K562 (cell line): ENCODE results near the gene OR5K1. TPM values are rescaled to one million over a fixed set of nuclear protein-coding genes. Genes with fewer than 3 reads are reported as not detected.

Experiments used
- ATAC-seq: fragments of 200-7000 bp; cut with Tn5 transposase; 3 replicates; pipeline ENCODE4 v1.9.1; 2020; ENCODE audit warnings: moderate library complexity
- BruUV-seq: library from RNA; stranded (reverse); fragments of 400-500 nt; replicated peaks from 2 replicates; lab custom pipeline; 2021; lab: Mats Ljungman, UMichigan
- CTCF ChIA-PET: fragments of 300-600 bp; formaldehyde crosslinking; extraction: SDS; loops from one replicate; lab custom pipeline; 2021; ENCODE audit warnings: low intra/inter-chr PET ratio; lab: Yijun Ruan, JAX
- POLR2A ChIA-PET: fragments of 300-600, 350-650 bp; sonication (Branson Sonifier 250); formaldehyde crosslinking; extraction: SDS; loops from one replicate; lab custom pipeline; 2021; ENCODE audit warnings: antibody characterized with exemption, inconsistent platforms; lab: Yijun Ruan, JAX
- DNase-seq, 4 experiments: peaks; one replicate each; pipeline versions ENCODE4 v3.0.0 to v3.0.0-alpha.2; 2011 to 2018; ENCODE audit warnings: low spot score in 3 of 4, mixed read lengths in 3 of 4; ENCODE audit errors: extremely low read depth in 1 of 4
- FAIRE-seq: peaks from 2 replicates; lab custom pipeline; 2011; peaks lifted over from hg19 to GRCh38; lab: Jason Lieb, UNC
- H2AFZ ChIP-seq: 2 replicates; pipeline ENCODE4 v1.6.0; 2011; ENCODE audit warnings: low read depth, low read length, control low read depth, inconsistent platforms
- H3K27ac ChIP-seq: fragments of 200-600 bp; 3 replicates; pipeline ENCODE4 v1.8.0; 2011; ENCODE audit warnings: low read depth, mild to moderate bottlenecking, control low read depth, inconsistent platforms, low read length, moderate library complexity, mixed read lengths; ENCODE audit errors: extremely low read depth
- H3K27me3 ChIP-seq, 2 experiments: fragments of 300-600 bp in 1 of 2; 2 replicates in 1 of 2; 3 replicates in 1 of 2; pipeline versions ENCODE4 v1.6.0 to v1.8.0; 2011; ENCODE audit warnings: inconsistent platforms in 2 of 2, low read length in 2 of 2, mild to moderate bottlenecking in 1 of 2, mixed read lengths in 1 of 2, moderate library complexity in 1 of 2; ENCODE audit not compliant: control insufficient read depth in 2 of 2, insufficient read depth in 2 of 2
- H3K36me3 ChIP-seq: fragments of 300-600 bp; 3 replicates; pipeline ENCODE4 v1.8.0; 2011; ENCODE audit warnings: mild to moderate bottlenecking, low read length, inconsistent platforms; ENCODE audit not compliant: control insufficient read depth, insufficient read depth
- H3K4me1 ChIP-seq, 2 experiments: fragments of 200-600 bp in 1 of 2; replicated peaks in 1 of 2; 2 replicates in 1 of 2; 3 replicates in 1 of 2; pipeline versions ENCODE4 v1.5.1 to v1.8.0; 2011; ENCODE audit warnings: inconsistent platforms in 2 of 2, low read length in 2 of 2, mild to moderate bottlenecking in 1 of 2, mixed read lengths in 1 of 2, moderate library complexity in 1 of 2; ENCODE audit not compliant: control insufficient read depth in 2 of 2, insufficient read depth in 2 of 2
- H3K4me2 ChIP-seq: 2 replicates; pipeline ENCODE4 v1.6.1; 2011; ENCODE audit warnings: low read length, control low read depth, inconsistent platforms, mixed read lengths; ENCODE audit not compliant: insufficient read depth
- H3K4me3 ChIP-seq: fragments of 200-600 bp; sonication (generic), shearing (Covaris generic); 2 replicates; pipeline ENCODE4 v1.5.1; 2016; ENCODE audit warnings: control low read depth, inconsistent platforms
- H3K79me2 ChIP-seq: fragments of 200-600 bp; 3 replicates; pipeline ENCODE4 v1.8.0; 2011; ENCODE audit warnings: low read length, inconsistent platforms; ENCODE audit not compliant: control insufficient read depth, insufficient read depth
- H3K9ac ChIP-seq, 2 experiments: 2 replicates each; pipeline versions ENCODE4 v1.6.0 to v1.6.1; 2011; ENCODE audit warnings: low read depth in 2 of 2, low read length in 2 of 2, control low read depth in 1 of 2, inconsistent platforms in 1 of 2, mild to moderate bottlenecking in 1 of 2, mixed read lengths in 1 of 2; ENCODE audit not compliant: insufficient read depth in 1 of 2
- H3K9me1 ChIP-seq: one replicate; pipeline ENCODE4 v1.6.0; 2011; ENCODE audit warnings: inconsistent platforms, mild to moderate bottlenecking, low read length, moderate library complexity; ENCODE audit not compliant: control insufficient read depth, insufficient read depth
- H3K9me3 ChIP-seq: replicated peaks from 2 replicates; pipeline ENCODE4 v1.5.1; 2011; ENCODE audit warnings: low read depth, low read length, inconsistent platforms; ENCODE audit not compliant: control insufficient read depth, insufficient read depth
- H4K20me1 ChIP-seq: replicated peaks from 2 replicates; pipeline ENCODE4 v1.6.1; 2011; ENCODE audit warnings: low read length, inconsistent platforms, mixed read lengths; ENCODE audit not compliant: control insufficient read depth, insufficient read depth
- BDP1 ChIP-seq: IDR thresholded peaks from 3 replicates; pipeline ENCODE4 v1.6.1; 2011; ENCODE audit not compliant: insufficient read length, insufficient read depth
- ELF1 ChIP-seq: fragments of 200-800 bp; sonication (Bioruptor generic); IDR thresholded peaks from 2 replicates; pipeline ENCODE4 v1.6.1; 2016; ENCODE audit warnings: missing genetic modification characterization, missing compliant biosample characterization
- ERF ChIP-seq: fragments of 450-650 bp; formaldehyde crosslinking; IDR thresholded peaks from 2 replicates; pipeline ENCODE4 v1.4.0; 2020; ENCODE audit warnings: mild to moderate bottlenecking, mixed read lengths
- FOXM1 ChIP-seq, 2 experiments: fragments of 450-650 bp in 1 of 2; sonication (generic) in 1 of 2; formaldehyde crosslinking in 1 of 2; IDR thresholded peaks; 2 replicates each; pipeline versions ENCODE4 v1.6.1 to v1.9.0; 2017 to 2022; ENCODE audit warnings: low read depth in 2 of 2, mild to moderate bottlenecking in 2 of 2, missing genetic modification reagents in 1 of 2, moderate library complexity in 1 of 2
- HCFC1 ChIP-seq: IDR thresholded peaks from 2 replicates; pipeline ENCODE4 v1.6.1; 2012; ENCODE audit warnings: low read depth, low read length, improper control_type of control experiment
- OTX1 ChIP-seq: fragments of 450-650 bp; formaldehyde crosslinking; IDR thresholded peaks from 2 replicates; pipeline ENCODE4 v1.4.0; 2022; ENCODE audit warnings: mild to moderate bottlenecking
- PCBP2 ChIP-seq: fragments of 200-400 bp; formaldehyde crosslinking; IDR thresholded peaks from 2 replicates; pipeline ENCODE4 v1.6.1; 2018; ENCODE audit warnings: low read length, low read depth, mild to moderate bottlenecking, moderate library complexity; ENCODE audit not compliant: poor library complexity, severe bottlenecking
- RB1 ChIP-seq: fragments of 450-650 bp; IDR thresholded peaks from 2 replicates; pipeline ENCODE4 v1.6.1; 2017; ENCODE audit warnings: low read depth, mild to moderate bottlenecking
- SMAD4 ChIP-seq: fragments of 250-450 bp; sonication (Bioruptor Pico); conservative IDR thresholded peaks from 2 replicates; pipeline ENCODE4 v1.8.0; 2021; ENCODE audit warnings: inconsistent platforms, mild to moderate bottlenecking, moderate library complexity
- TAL1 ChIP-seq: fragments of 450-650 bp; IDR thresholded peaks from 2 replicates; pipeline ENCODE4 v1.6.1; 2016; ENCODE audit warnings: mild to moderate bottlenecking
- ZNF766 ChIP-seq: fragments of 200-800 bp; sonication (Bioruptor generic); conservative IDR thresholded peaks from 2 replicates; pipeline ENCODE4 v1.6.1; 2016; ENCODE audit warnings: missing genetic modification characterization, missing compliant biosample characterization
- WGBS: fragments of 100-300 bp; shearing (Covaris generic); methylation state at CpG from one replicate; pipeline ENCODE4 v1.1.6; 2016; ENCODE audit warnings: low coverage, mixed read lengths; ENCODE audit not compliant: insufficient coverage; ENCODE audit errors: missing lambda C conversion rate; 5-methylcytosine and 5-hydroxymethylcytosine counted together
- in situ Hi-C: fragments of 300-500 bp; cut with MboI; formaldehyde crosslinking; loops from 4 replicates; pipeline ENCODE4 v1.15.0; 2018; ENCODE audit warnings: inconsistent platforms, mixed read lengths
- intact Hi-C: fragments of 100-400 bp; cut with micrococcal nuclease; formaldehyde crosslinking; loops from 2 replicates; pipeline ENCODE4 v1.14.2; 2022
- polyA plus RNA-seq, 8 experiments: library from polyadenylated mRNA; depleted of rRNA in 4 of 8; stranded (reverse) in 5 of 8; unstranded in 3 of 8; fragments of >200 nt; fragmentation: Nextera tagmentation in 2 of 8; fragmentation: Illumina TruSeq in 1 of 8; extraction: Ambion mirVana in 2 of 8; extraction: Trizol in 1 of 8; gene quantifications; 2 replicates each; pipeline versions ENCODE4 v1.2.1 to v1.2.3, GENCODE V29; 2011 to 2014; ENCODE audit warnings: inconsistent platforms in 1 of 8, missing spikeins in 1 of 8
- total RNA-seq, 7 experiments: library from RNA; depleted of rRNA in 6 of 7; stranded (reverse); fragments of >200 nt in 6 of 7; fragmentation: Illumina TruSeq in 2 of 7; extraction: Trizol in 2 of 7; gene quantifications; 2 replicates each; pipeline versions ENCODE4 v1.2.1 to v1.2.3, GENCODE V29; 2011 to 2021; ENCODE audit warnings: low replicate concordance in 1 of 7
- TF ChIP-seq, protein P1 (sequence below): fragments of 250-450 bp; sonication (Bioruptor Pico); IDR thresholded peaks from 2 replicates; pipeline ENCODE4 v1.8.0; 2022; ENCODE audit warnings: inconsistent platforms
- TF ChIP-seq, protein P2 (sequence below): sonication (generic); formaldehyde crosslinking; IDR thresholded peaks from 2 replicates; pipeline ENCODE4 v1.8.0; 2022; ENCODE audit warnings: missing genetic modification reagents, mild to moderate bottlenecking, moderate library complexity, borderline replicate concordance
- TF ChIP-seq, protein P3 (sequence below): sonication (generic); formaldehyde crosslinking; IDR thresholded peaks from 2 replicates; pipeline ENCODE4 v1.8.0; 2022; ENCODE audit warnings: missing genetic modification reagents, mild to moderate bottlenecking, borderline replicate concordance
- TF ChIP-seq, protein P4 (sequence below): IDR thresholded peaks from 2 replicates; pipeline ENCODE4 v1.6.1; 2016; ENCODE audit warnings: missing genetic modification characterization, missing compliant biosample characterization
- TF ChIP-seq, protein P5 (sequence below), 2 experiments: IDR thresholded peaks; 2 replicates each; pipeline ENCODE4 v1.6.1; 2011; ENCODE audit warnings: borderline replicate concordance in 1 of 2, control low read depth in 1 of 2, low read depth in 1 of 2, low read length in 1 of 2, mild to moderate bottlenecking in 1 of 2, mixed read lengths in 1 of 2, moderate library complexity in 1 of 2; ENCODE audit not compliant: insufficient read depth in 1 of 2, insufficient read length in 1 of 2, poor library complexity in 1 of 2, severe bottlenecking in 1 of 2; ENCODE audit errors: extremely low read depth in 1 of 2

OR5K1 gene
- total and polyA plus RNA-seq, 9 of the 15 experiments (the other 6 are each of a cell fraction or from before 2014, with no cell fraction given): not detected

DNA sequence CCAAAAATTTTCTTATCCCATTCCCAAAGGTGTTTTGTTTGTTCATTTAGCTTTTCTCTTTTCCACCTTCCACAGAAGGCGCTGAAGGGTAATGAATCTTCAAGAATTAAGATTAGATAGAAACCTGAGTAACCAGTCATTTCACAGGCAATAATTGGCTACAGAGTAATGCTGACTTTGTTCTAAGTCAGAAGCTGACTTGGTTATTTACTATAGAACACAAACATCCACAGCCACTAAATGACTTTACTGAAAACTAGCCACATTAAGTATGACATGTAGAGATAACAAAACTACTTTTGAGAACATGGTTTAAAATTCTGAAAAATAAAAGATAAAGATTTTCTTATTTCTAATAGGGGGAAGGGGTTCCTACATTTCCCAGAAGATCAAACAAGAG, 51.9 kb downstream of the OR5K1 start:
- Histone ChIP-seq H4K20me1 (no peaks in the 10 kb centered on the region), H3K4me1 (no peaks in the 10 kb centered on the region; a peak in 1 of 5 replicates), H3K9me1 (no peaks in the 10 kb centered on the region), H3K79me2 (peaks cover 8% of the 10 kb centered on the region), H3K27me3 (no peaks in the 10 kb centered on the region), H3K27ac (no peak overlapping the region), H3K9ac (no peak overlapping the region), H2AFZ (no peak overlapping the region), H3K4me3 (no peak overlapping the region), H3K4me2 (no peak overlapping the region), H3K9me3 (no peaks in the 10 kb centered on the region), H3K36me3 (peaks cover 41% of the 10 kb centered on the region; the same call in 2 of the 3 replicates)
- no TSS peak for BruUV-seq
- DNase-seq (no peak), FAIRE-seq (no peak), ATAC-seq (no peak)
- ChIA-PET CTCF (no interaction called here), POLR2A (no interaction called here)
- in situ Hi-C loops: no loop called here
- intact Hi-C loops: no loop called here
- WGBS: 75% methylated on average over 1 of the region's 1 CpG
- TF ChIP-seq PCBP2 (no peak), BDP1 (no peak), SMAD4 (no peak), ERF (no peak), HCFC1 (no peak), RB1 (no peak), ELF1 (tag) (no peak), ZNF766 (CRISPR knock-in tag) (no peak), FOXM1 (IDR thresholded peaks at IDR 0.05; ENCODE audit: low read depth) (no peak), FOXM1 (CRISPR knock-in tag; IDR thresholded peaks at IDR 0.05; ENCODE audit: low read depth) (no peak), OTX1 (no peak), TAL1 (no peak)
- TF ChIP-seq, protein P1, sequence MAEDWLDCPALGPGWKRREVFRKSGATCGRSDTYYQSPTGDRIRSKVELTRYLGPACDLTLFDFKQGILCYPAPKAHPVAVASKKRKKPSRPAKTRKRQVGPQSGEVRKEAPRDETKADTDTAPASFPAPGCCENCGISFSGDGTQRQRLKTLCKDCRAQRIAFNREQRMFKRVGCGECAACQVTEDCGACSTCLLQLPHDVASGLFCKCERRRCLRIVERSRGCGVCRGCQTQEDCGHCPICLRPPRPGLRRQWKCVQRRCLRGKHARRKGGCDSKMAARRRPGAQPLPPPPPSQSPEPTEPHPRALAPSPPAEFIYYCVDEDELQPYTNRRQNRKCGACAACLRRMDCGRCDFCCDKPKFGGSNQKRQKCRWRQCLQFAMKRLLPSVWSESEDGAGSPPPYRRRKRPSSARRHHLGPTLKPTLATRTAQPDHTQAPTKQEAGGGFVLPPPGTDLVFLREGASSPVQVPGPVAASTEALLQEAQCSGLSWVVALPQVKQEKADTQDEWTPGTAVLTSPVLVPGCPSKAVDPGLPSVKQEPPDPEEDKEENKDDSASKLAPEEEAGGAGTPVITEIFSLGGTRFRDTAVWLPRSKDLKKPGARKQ: no peak
- TF ChIP-seq, protein P2, sequence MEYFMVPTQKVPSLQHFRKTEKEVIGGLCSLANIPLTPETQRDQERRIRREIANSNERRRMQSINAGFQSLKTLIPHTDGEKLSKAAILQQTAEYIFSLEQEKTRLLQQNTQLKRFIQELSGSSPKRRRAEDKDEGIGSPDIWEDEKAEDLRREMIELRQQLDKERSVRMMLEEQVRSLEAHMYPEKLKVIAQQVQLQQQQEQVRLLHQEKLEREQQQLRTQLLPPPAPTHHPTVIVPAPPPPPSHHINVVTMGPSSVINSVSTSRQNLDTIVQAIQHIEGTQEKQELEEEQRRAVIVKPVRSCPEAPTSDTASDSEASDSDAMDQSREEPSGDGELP (CRISPR knock-in tag): no peak
- TF ChIP-seq, protein P3, sequence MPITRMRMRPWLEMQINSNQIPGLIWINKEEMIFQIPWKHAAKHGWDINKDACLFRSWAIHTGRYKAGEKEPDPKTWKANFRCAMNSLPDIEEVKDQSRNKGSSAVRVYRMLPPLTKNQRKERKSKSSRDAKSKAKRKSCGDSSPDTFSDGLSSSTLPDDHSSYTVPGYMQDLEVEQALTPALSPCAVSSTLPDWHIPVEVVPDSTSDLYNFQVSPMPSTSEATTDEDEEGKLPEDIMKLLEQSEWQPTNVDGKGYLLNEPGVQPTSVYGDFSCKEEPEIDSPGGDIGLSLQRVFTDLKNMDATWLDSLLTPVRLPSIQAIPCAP (CRISPR knock-in tag): no peak
- TF ChIP-seq, protein P4, sequence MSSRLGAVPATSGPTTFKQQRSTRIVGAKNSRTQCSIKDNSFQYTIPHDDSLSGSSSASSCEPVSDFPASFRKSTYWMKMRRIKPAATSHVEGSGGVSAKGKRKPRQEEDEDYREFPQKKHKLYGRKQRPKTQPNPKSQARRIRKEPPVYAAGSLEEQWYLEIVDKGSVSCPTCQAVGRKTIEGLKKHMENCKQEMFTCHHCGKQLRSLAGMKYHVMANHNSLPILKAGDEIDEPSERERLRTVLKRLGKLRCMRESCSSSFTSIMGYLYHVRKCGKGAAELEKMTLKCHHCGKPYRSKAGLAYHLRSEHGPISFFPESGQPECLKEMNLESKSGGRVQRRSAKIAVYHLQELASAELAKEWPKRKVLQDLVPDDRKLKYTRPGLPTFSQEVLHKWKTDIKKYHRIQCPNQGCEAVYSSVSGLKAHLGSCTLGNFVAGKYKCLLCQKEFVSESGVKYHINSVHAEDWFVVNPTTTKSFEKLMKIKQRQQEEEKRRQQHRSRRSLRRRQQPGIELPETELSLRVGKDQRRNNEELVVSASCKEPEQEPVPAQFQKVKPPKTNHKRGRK: no peak
- TF ChIP-seq, protein P5, sequence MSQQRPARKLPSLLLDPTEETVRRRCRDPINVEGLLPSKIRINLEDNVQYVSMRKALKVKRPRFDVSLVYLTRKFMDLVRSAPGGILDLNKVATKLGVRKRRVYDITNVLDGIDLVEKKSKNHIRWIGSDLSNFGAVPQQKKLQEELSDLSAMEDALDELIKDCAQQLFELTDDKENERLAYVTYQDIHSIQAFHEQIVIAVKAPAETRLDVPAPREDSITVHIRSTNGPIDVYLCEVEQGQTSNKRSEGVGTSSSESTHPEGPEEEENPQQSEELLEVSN (IDR thresholded peaks at IDR 0.05; ENCODE audit: borderline replicate concordance in 1 of 2, extremely low read depth in 1 of 2, insufficient read depth in 1 of 2, insufficient read length in 1 of 2, low read depth in 1 of 2, low read length in 1 of 2, poor library complexity in 1 of 2, severe bottlenecking in 1 of 2): no peak
